EL (cell line): ENCODE results near the gene CCR7.
"Not testable (repeated sequence)": the region's sequence is repeated elsewhere in the genome, so short reads cannot be mapped to it uniquely, and the experiment has no call there.

Experiments
- DNase-seq: peaks from one replicate; pipeline ENCODE4 v3.0.0-alpha.2; 2016

The CCR7 gene

DNA sequence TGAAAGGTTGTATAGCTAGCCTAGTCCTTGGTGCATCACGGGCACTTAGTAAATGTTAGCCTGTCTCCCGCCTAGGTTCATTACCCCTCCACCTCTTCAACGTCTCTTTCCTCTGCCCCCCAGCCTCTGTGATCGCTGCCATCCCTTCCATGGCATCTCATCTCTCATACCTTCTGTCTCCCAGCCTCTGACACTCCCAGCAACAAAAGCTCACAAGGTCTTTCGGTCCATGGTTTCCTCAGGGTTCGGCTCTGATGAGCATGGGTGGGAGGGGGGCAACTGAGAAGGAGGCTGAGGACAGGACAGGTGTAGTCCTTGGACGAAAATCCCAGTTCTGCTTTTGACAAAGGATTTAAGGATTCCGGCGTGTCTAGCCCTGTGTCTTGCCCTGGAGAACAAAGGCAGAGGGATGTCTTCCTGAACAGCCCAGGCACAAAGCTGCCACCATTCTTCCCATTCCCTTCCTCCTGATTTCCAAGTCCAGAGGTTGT lies 16.7 kb downstream of the CCR7 start:
- DNase-seq, result no peak

DNA sequence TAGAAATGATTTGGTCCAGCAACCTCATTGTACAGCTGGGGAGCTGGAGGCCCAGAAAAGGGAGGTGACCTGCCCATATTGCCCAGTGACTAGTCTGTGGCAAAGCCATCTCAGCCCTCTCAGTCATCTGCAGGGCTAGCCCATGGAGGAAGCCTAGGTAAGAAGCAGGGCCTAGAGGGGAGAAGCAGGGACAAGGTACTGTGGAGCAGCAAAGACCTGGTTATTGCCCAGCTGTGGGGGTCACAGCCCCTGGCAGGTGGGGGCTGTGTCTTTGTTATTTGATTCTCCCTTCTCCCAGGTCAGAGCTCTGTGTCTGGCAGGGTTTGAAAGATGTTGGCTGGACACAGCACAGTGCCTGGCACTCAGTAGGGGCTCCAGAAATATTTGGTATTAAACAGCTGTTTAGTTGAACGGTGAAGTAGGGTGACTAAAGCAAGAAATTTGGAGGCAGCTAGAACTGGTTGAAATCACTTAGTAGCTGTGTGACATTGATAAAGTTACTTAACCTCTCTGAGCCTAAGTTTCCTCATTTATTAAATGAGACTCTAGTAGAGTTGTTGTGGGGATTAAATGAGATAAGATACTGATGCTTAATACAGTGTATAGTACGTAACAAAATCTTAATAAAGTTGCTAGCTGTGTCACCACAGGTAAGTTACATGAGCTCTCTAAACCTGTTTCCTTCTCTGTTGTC lies 17.3 kb downstream of the CCR7 start:
- no peak for DNase-seq

DNA sequence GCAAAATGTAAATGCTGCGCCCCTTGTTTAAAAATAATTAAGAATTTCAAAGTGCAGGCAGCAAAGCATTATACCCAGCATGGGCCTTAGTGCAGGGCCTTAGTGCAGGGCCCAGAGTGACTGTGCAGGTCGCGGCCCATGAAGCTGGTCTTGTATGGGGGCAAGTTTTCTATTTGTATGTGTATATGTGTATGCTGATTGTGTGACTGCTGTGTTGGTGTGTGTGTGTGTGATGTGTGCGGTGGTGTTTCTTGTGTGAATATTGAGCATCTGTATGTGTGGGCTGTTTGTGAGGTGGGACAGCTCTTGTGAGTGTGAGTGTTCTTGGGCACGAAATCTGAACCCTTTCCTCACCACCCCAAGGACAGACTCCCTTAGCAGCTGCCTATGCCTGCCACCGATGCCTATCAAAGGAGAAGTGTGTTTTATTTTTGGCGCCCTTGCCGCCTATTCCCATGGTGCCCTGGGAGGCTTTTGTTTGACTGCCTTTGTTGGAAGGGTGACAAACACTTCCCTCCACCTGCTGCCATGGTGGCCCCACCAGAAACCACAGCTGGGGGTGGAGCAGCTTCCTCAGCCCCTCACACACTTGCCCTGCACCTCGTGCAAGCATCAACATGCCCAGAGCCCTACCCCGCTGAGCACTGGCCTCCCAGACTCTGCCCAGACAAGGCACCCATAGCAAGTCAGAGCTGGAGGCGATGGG lies 18.0 kb downstream of the CCR7 start:
- DNase-seq, result no peak

DNA sequence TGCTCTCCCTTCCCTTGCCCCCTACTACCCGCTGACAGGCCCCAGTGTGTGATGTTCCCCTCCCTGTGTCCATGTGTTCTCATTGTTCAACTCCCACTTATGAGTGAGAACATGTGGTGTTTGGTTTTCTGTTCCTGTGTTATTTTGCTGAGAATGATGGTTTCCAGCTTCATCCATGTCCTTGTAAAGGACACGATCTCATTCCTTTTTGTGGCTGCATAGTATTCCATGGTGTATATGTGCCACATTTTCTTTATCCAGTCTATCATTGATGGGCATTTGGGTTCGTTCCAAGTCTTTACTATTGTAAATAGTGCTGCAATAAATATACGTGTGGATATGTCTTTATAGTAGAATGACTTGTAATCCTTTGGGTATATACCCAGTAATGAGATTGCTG lies 18.8 kb downstream of the CCR7 start:
- not testable (repeated sequence) for DNase-seq

DNA sequence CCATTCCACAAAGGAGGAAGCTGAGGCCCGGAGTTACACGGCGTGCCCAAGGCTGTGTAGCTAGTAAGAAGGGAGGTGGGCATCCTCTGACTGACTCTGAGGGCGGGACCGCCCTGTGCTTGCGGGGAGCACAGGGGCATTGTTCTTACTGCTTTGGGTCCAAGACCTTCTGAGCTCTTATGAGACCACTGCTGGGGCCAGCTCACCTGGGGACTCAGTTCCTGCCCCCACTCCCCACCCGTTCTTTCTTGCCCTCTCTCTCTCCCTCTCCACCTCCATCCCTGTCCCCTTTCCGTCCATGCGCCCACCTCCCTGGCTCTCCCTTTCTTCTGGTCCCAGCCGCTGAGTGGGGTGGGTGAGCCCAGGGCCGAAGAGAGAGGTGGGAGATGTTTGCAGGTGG lies 19.6 kb downstream of the CCR7 start:
- no peak for DNase-seq

DNA sequence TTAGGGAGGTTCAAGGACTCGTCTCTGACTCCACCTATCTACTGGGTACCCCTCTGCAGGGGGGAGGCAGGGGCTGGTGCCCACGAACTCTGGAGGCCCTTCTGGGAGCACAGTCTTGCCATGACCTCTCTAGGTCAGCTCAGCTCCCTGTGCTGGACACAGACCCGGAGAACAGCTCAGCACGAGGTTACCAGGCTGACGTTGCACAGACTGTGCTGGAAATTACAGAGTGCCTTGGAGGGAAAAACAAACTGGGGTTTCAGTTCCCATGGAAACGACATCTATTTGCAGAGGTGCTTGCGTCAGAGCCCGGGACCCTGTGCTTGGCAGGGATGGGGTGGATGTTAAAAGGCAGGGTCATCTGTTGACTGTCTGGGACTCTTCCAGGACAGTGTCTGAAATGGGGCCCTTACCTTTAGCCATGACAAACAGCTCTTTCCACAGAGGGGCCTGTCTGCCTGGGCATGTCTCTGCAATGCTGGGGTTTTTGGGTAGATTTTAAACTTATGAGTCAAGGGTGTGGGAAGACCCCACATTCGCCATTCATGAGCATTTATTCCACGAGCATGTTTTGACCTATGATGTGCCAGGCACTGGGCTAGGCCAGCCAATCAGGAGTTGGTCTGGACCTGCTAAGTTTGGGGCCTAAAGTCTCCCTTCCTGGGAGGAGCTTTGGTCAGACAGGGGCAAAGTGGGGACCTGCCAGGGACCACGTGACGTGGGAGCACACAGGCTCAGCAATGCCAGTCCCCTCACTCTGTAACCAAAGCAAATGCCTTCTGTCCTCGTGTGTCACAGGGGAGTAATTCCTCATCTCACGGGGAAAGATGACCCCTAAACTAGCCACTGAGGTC lies 22.5 kb downstream of the CCR7 start:
- peak; percentile 89 for DNase-seq

DNA sequence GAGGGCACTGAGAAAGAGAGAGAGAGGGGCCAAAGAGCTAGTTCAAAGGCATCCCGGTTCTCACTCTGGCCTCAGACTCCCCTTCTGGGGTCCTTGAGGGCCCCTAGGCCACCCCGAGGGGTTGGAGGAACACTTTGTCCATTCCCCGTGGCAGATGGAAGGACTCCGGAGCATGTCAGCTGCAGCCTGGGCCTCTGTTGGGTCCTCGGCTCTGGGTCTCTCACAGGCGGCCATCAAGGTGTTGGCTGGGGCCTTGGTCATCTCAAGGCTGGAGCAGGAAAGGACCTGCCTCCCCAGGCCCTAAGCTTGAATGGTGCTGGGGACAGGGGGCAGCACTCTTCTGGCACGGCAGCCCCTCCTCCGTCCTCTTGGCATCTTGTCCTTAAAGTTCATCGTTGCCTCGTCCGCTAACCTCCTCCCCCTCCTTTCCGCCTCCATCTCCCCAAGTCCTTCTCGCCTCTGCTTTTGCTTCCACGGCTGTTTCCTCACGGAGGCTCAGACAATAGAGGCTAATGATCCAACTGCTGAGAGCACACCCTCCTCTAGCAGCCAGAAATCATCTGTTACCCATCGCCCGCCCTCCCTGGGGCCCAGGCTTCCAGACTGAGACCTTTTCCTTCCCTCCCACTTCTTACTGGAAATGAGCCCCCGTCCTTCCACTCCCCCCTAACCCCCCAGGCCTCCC lies 23.3 kb downstream of the CCR7 start:
- DNase-seq, result no peak

DNA sequence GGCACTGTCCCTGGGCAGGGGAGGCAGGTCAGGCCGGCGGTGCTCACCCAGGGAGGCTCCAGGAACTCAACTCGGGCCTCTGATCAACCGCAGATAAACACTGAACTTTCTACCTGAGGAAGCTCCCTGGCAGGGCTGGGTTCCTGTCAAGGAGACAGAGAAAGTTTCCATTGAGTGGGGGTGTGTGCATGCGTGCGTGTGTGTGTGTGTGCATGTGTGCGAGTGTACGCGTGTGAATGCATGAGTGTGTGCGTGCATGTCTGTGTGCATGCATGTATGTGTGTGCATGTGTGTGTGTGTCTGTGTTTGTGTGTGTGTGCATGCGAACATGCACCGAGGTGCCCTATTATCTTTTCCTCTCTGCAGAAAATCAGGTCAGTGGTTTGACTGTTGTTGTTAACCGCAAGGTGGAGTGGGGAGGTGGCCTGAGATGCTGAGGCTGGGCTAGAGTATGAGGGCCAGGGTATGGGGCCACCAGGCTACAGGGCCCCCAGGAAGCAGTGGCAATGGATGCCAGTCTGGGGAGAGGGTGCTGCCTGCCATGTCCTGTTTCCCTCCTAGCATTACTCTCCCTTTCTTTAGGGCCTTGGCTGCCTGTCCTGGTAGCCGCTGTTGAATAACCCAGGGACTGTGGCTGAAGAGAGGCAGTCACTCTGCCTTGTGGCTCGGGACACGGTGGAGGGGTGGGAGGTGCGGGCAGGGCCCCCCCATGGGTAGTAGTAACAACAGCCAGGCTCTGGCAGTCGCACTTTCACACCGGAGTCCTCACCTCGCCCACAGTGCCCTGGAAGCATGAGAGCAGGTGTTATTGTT lies 24.0 kb downstream of the CCR7 start:
- no peak for DNase-seq

DNA sequence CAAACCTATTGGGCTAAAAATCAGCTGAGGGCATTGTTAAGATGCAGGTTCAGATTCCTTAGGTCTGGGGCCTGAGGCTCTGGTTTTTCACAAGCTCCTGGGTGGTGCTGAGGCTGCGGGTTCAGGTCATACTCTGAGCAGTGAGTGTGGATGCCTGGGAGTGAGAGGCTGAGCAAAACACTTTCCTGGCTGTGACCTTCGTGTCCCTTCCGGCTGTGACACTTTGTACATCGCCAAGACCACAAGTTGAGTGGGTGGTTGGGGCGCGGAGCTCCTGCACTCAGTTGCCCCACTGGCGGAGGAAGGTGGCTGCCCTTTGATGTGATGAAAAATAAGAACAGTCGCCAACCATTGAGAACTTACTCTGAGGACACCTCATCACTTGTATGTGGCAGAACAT lies 24.8 kb downstream of the CCR7 start:
- no peak for DNase-seq

DNA sequence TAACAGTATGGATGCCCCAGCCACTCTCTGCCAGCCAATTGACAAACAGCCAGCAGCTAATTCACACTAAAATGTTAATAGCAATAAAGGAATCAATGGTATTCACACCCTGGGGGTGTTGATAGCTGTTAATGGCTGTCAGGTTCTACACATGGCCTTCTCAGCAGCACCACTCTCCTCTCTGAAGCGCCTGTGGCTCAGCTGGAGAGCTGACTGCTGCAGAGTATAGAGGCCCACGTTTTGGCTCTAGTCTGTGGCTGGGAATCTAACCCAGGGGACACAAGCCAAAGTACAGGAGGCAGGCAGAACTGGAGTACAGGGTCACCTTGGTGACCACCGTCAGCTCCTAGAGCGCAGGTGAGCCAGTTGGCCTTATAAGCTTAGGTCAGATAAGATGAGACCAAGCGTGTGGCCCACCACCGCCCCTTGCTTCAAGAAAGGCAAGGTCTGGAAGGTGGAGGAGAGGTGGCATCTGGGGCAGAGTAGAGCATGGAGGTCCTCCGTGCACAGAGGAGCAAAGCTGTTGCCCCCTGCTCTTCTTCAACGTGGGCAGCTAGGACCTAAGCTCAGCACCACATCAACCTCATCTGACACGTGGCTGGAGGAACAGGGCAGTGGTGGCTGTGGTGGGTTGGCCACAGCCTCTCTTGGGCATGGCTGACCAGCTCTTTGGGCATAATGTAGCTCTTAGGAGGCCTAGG lies 25.4 kb downstream of the CCR7 start:
- no peak for DNase-seq

DNA sequence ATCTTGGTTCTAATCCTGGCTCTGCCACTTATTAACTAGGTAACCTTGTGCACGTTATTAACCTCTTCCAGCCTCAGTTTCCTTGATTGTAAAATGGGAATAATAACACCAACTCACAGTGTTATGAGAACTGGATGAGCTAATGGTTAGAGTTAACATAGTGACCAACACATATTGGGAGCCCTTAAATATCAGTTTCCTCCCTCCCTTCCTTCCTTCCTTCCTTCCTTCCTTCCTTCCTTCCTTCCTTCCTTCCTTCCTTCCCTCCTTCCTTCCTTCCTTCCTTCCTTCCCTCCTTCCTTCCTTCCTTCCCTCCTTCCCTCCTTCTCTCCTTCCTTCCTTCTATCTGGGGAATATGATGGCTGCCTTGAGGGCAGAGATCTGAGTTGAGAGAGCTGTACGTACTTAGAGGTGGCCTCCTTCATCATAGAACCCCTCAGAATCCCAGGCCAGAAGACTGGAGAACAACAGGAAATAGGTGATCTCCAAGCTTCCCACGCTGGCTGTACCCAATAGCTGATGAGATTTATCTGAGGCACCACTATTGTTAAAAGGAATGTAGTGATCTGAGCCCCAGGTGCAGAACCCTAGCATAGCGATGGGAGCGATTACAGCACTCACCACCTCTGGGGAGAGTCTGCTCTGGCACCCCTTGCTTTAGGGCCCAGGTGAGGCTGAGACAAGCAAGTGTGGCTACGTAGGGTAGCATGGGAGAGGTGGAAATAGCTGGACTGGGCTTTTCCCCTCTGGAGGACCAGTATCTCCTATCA lies 26.2 kb downstream of the CCR7 start:
- DNase-seq, result no peak

DNA sequence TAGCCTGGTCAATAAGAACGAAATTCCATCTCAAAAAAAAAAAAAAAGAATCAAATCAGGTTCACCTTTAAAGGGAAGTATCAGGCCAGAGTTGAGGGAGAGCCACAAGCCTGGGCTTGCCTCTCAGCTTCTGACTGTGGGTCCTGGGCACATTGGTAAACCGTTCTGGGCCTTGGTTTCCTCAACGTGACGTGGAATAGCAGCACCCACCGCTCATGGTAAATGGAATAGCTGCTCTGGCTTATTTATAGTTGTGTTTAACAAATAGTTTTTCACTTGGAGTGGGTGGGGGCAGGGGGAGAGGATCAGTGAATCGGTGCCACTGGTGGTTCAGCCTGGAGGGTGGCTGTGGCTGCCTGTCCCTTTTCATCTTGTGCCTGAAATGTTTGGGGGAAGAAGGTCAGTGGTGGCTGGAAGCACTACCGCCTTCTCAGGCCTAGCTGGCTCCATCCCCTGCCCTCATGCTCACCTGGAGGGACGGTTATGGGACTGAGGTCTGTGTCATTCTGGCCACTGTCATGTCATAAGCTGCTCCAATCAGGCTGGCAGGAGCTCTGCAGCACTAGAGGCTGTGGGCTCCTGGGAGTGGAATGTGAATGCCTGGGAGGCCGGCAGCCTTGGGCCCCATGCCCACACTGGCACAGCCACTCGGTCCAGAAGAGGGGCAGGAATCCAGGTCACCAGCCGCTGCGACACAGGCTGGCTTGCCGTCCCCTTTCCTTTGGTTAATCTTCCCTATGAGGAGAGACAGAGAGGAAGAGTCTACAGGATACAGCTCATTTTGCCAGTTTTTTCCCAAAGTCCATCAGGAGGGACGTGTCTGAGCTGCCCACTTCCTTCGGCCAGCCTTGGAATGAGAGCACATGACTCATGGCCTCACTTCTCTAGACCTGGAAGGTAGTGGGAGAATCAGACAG lies 27.0 kb downstream of the CCR7 start:
- peak; percentile 73 for DNase-seq

DNA sequence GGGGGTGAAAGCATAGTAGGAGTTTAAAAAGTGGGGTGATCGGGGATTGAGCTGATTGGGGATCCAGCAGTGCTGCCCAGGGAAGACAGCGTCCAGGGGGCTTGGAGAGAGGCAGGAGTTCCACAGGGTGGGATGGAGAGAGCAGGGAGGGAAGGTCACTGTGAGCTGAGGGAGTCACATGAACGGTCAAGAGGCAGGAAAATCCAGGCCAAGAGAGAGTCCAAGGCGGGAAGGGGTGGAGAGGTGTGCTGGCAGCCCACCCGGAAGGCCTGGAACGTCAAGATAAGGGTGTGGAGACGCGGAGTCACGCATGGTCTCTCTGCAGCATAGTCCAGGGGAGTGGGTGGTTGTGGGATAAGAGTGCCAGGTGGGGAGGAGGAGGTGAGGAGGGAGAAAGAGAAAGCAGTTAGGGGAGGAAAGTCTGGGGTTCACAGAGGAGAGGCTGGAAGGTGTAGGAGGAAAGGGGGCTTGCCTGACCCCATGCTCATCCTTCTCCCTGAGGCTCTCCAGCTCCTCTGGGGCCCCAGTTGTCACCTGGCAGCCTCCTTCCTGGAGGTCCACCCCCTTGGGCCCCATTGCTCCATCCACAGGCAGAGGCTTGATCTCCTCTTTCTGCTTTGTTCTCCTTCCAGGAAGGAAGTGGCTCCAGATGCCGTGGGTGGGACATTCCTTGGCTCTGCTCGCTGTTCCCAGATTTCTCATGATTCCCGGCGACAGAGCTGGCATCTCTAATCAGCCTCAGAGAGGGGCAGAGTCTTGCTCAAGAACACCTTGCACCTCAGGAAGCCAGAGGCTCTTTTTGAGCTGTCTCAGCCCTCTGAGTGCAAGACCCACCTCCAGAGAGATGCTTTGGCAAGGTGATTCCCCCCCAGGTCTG lies 28.7 kb downstream of the CCR7 start:
- DNase-seq, result peak; percentile 55

DNA sequence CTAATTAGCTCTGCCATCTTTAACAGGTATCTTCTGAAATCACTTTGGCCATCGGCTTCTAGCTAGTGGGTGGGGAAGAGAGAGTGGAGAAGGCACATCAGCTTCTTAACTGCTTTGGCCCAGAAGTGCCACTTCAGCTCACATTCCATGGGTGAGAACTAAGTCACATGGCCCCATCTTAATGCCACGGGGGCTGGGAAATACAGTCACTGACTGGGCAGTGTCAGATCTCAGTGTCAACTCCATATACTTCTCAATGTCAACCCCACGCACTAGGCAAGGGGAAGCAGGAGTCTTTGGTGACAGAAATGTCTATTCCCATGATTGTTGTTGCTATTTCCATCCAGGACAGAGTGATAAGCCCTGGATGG lies 29.4 kb downstream of the CCR7 start:
- no peak for DNase-seq

DNA sequence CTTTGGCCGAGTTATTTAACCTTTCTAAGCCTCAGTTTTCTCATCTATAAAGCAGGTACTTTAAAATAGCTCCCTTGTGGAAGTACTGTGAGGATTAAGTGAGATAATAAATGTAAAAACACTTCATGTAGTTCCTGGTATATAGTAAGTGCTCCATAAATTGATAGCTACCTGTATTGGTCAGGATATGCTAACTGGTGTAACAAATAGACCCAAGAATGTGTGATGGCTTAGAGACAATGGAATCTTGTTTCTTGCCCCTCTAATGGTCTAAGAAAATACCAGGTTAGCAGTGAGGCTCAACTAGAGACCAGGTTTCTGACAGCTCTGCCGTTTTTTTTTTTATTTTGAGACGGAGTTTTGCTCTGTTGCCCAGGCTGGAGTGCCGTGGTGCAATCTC lies 29.8 kb downstream of the CCR7 start:
- DNase-seq, result no peak

DNA sequence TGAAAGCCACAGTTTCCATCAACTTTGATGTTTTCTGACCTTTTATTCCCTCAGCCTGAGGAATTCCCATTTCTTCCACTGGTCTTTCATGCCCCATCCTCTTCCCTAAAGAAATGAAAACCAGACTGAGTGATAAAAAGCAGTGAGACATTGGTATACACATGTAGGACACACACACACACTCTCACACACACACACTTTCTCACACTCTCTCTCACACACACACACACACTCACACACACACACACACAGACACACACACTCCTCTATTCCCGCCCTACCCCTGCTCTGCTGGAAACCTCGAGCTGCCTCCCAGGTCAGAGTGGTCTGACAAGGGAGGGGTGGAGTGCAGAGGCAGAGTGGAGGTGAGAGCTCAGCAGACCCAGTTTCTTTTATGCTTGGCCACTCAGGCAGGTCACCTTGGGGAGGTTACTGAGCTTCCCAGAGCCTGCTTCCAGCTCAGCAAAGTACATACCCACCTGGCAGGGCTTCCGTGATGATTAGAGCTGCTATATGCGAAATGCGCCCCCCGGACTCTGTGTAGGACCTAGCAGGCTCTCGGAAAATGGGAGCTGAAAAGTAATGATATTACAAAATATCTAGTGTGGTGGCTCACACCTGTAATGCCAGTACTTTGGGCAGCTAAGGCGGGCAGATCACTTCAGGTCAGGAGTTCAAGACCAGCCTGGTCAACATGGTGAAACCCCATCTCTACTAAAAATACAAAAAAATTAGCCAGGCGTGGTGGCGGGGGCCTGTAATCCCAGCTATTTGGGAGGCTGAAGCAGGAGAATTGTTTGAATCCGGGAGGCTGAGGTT lies 30.7 kb downstream of the CCR7 start:
- no peak for DNase-seq

DNA sequence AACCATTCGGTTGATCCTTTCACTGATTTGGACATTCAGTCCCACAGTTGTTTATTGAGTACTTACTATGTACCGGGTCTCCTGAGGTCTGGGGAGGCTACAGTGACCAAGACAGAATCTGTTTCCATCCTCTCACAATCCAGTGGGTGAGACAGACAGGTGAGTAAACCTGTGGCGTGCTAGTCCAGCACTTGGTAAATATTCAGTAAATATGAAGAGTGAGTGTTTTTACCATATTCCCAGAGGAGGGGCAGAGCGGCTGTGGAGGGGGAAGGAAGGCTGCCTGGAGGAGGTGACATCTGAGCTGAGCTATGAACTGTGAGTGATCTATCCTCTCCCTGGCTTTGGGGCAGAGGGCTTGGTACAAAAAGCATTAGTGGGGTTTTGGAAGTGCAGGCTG lies 31.4 kb downstream of the CCR7 start:
- no peak for DNase-seq
